Ishikawa (cell line): Measurements from ENCODE around the gene AKAP6.

Experiments
- CEBPB ChIP-seq: IDR thresholded peaks from 2 replicates; pipeline ENCODE4 v1.6.1; 2012
- CREB1 ChIP-seq: IDR thresholded peaks from 2 replicates; pipeline ENCODE4 v1.6.1; 2012; ENCODE audit warnings: low read depth
- EGR1 ChIP-seq: IDR thresholded peaks from 2 replicates; pipeline ENCODE4 v1.6.1; 2012
- EP300 ChIP-seq: IDR thresholded peaks from 2 replicates; pipeline ENCODE4 v1.6.1; 2012; ENCODE audit warnings: borderline replicate concordance
- FOXM1 ChIP-seq: IDR thresholded peaks from 2 replicates; pipeline ENCODE4 v1.6.1; 2012; ENCODE audit warnings: low read depth, borderline replicate concordance
- NFIC ChIP-seq: IDR thresholded peaks from 2 replicates; pipeline ENCODE4 v1.6.1; 2012
- RAD21 ChIP-seq: IDR thresholded peaks from 2 replicates; pipeline ENCODE4 v1.6.1; 2012; ENCODE audit warnings: low read depth
- REST ChIP-seq: IDR thresholded peaks from 2 replicates; pipeline ENCODE4 v1.6.1; 2012; ENCODE audit warnings: low read depth, mild to moderate bottlenecking
- TAF1 ChIP-seq: IDR thresholded peaks from 2 replicates; pipeline ENCODE4 v1.6.1; 2012; ENCODE audit warnings: low read depth, mild to moderate bottlenecking
- TCF12 ChIP-seq: IDR thresholded peaks from 2 replicates; pipeline ENCODE4 v1.6.1; 2012; ENCODE audit warnings: low read depth
- TEAD4 ChIP-seq: IDR thresholded peaks from 2 replicates; pipeline ENCODE4 v1.6.1; 2012
- YY1 ChIP-seq: IDR thresholded peaks from 2 replicates; pipeline ENCODE4 v1.6.1; 2012; ENCODE audit warnings: low read depth
- ZBTB7A ChIP-seq: IDR thresholded peaks from 2 replicates; pipeline ENCODE4 v1.6.1; 2012; ENCODE audit warnings: low read depth
- TF ChIP-seq, protein P1 (sequence below): IDR thresholded peaks from 2 replicates; pipeline ENCODE4 v1.6.1; 2012
- TF ChIP-seq, protein P2 (sequence below): IDR thresholded peaks from 2 replicates; pipeline ENCODE4 v1.6.1; 2012

Gene AKAP6

DNA sequence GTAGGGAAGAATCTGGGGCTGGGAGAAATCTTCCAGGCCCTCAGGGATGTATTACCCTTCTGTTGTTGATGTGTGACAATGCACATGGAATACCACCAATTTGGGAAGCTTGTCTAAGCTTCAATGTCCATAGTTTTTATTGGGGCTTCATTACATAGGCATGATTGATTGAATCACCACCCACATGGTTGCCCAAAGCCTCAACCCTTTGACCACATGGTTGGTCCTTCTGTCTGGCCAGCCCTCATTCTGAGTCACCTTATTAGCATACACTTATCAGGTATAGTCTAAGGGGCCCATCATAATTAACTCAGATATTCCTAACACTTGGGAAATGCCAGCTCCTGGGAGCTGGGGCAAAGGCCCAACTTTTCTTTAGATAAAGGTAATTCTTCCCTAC, 93.3 kb downstream of the AKAP6 start:
- TF ChIP-seq, protein P1, sequence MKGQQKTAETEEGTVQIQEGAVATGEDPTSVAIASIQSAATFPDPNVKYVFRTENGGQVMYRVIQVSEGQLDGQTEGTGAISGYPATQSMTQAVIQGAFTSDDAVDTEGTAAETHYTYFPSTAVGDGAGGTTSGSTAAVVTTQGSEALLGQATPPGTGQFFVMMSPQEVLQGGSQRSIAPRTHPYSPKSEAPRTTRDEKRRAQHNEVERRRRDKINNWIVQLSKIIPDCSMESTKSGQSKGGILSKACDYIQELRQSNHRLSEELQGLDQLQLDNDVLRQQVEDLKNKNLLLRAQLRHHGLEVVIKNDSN = no peak
- TF ChIP-seq, protein P2, sequence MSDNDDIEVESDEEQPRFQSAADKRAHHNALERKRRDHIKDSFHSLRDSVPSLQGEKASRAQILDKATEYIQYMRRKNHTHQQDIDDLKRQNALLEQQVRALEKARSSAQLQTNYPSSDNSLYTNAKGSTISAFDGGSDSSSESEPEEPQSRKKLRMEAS = no peak
- no peak for TF ChIP-seq CEBPB
- no peak for TF ChIP-seq ZBTB7A
- TF ChIP-seq EGR1 = no peak
- TF ChIP-seq NFIC = no peak
- TF ChIP-seq TEAD4 = no peak
- no peak for TF ChIP-seq FOXM1

GRCh38 chr14:32426028-32426427, 96.9 kb downstream of the AKAP6 start:
- TF ChIP-seq ZBTB7A = no peak
- TF ChIP-seq RAD21 = no peak
- no peak for TF ChIP-seq REST
- TF ChIP-seq EP300 = no peak
- TF ChIP-seq CEBPB = no peak
- no peak for TF ChIP-seq EGR1

DNA sequence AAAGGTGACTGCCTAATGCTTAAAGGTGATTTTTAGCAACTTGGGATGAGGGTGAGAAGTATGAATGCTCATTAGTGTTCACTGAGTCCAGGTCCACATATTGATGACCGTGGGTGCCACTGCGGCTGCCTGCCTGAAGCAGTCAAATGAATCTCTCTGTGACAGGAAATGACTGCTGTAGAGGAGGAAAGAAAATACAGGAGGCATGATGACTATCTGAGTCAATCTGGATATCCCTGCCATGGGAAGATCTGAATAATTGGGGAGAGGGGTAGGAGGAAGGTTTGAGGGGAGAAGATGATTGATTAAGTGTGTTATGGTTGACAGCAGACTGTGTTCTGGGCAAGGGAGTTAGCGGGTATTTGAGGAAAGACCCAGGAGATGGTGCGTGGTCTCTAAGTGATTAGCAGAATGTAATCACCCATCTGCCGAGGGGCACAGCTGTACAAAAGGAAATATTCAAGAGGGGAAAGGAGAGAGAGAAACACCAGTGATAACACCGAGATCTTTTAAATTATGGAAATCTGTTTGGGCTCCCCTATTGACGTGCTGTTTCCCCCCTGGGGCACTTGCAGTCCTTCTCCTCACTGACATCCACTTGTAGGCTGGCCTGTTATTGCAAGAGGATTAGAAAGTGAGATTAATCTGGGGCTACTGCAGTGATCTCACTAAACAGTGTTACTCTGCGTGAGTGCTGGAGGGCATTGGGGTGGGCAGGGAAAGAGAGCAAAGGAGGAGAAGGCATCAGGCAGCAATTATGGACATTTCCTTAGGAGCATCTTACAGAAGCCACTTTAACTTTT, 97.7 kb downstream of the AKAP6 start:
- TF ChIP-seq EP300 = no peak
- no peak for TF ChIP-seq ZBTB7A
- TF ChIP-seq RAD21 = no peak
- TF ChIP-seq CREB1 = no peak
- TF ChIP-seq NFIC = no peak
- TF ChIP-seq FOXM1 = no peak
- TF ChIP-seq, protein P2 = no peak
- TF ChIP-seq REST = no peak
- TF ChIP-seq CEBPB = no peak
- TF ChIP-seq YY1 = no peak
- no peak for TF ChIP-seq TAF1

GRCh38 chr14:32427726-32428528, 98.8 kb downstream of the AKAP6 start:
- TF ChIP-seq EP300 (no peak), TCF12 (no peak)

- TF ChIP-seq ZBTB7A (no peak), NFIC (no peak), EP300 (no peak), EGR1 (no peak), CREB1 (no peak), FOXM1 (no peak), CEBPB (no peak), RAD21 (no peak), TEAD4 (no peak), REST (no peak), YY1 (no peak), TCF12 (no peak), TAF1 (no peak)
- TF ChIP-seq, protein P2 = no peak
- TF ChIP-seq, protein P1 = no peak
These were observed 99.8 kb downstream of the AKAP6 start for GRCh38 chr14:32428875-32429274.
